ENCODE measurements around the gene INPP5D.

- no peak for TF ChIP-seq CEBPB (IDR thresholded peaks at IDR 0.05)
- TF ChIP-seq MAX (IDR thresholded peaks at IDR 0.05) = no peak
- no peak for TF ChIP-seq REST (IDR thresholded peaks at IDR 0.05; ENCODE audit: low read depth)
- no peak for TF ChIP-seq CREB1 (IDR thresholded peaks at IDR 0.05; ENCODE audit: low read depth)
- TF ChIP-seq ZBTB7A (IDR thresholded peaks at IDR 0.05; ENCODE audit: low read depth) = no peak
Measured at GRCh38 chr2:233082222-233082930, 22.2 kb downstream of the INPP5D start.
